ENCODE measurements around the gene GNAQ.

Gene GNAQ

GRCh38 chr9:77833561-77834429 lies 197.8 kb downstream of the GNAQ start:
- Histone ChIP-seq H3K27ac (no peak overlapping the region), H2AFZ (no peak overlapping the region), H3K4me3 (ENCODE audit: low read depth, low read length) (no peak overlapping the region), H3K36me3 (ENCODE audit: control insufficient read depth, insufficient read depth, low read length) (no peaks in the 10 kb centered on the region), H3K4me1 (peaks cover 2% of the 10 kb centered on the region), H3K9me3 (ENCODE audit: control insufficient read depth, low read length) (no peaks in the 10 kb centered on the region), H3K4me2 (ENCODE audit: low read length) (no peak overlapping the region), H3K9ac (no peak overlapping the region), H3K27me3 (ENCODE audit: control insufficient read depth, insufficient read depth, low read length) (no peaks in the 10 kb centered on the region), H3K79me2 (peaks cover 2% of the 10 kb centered on the region)
- no peak for TF ChIP-seq CTCF (IDR thresholded peaks at IDR 0.05)

- no peak overlapping the region for H3K4me2 ChIP-seq (ENCODE audit: low read length)
- no peak overlapping the region for H3K9ac ChIP-seq
- peaks cover 2% of the 10 kb centered on the region for H3K79me2 ChIP-seq
- H3K36me3 ChIP-seq (ENCODE audit: control insufficient read depth, insufficient read depth, low read length) = no peaks in the 10 kb centered on the region
- H2AFZ ChIP-seq = no peak overlapping the region
- H3K4me3 ChIP-seq (ENCODE audit: low read depth, low read length) = no peak overlapping the region
- H3K9me3 ChIP-seq (ENCODE audit: control insufficient read depth, low read length) = no peaks in the 10 kb centered on the region
- H3K27me3 ChIP-seq (ENCODE audit: control insufficient read depth, insufficient read depth, low read length) = no peaks in the 10 kb centered on the region
- H3K27ac ChIP-seq = no peak overlapping the region
- no peak for TF ChIP-seq CTCF (IDR thresholded peaks at IDR 0.05)
- peaks cover 2% of the 10 kb centered on the region for H3K4me1 ChIP-seq
These were observed 199.0 kb downstream of the GNAQ start for GRCh38 chr9:77832639-77833038.

- Histone ChIP-seq H3K4me2 (ENCODE audit: low read length) (no peak overlapping the region), H2AFZ (no peak overlapping the region), H3K4me3 (ENCODE audit: low read depth, low read length) (no peak overlapping the region), H3K9me3 (ENCODE audit: control insufficient read depth, low read length) (no peaks in the 10 kb centered on the region), H3K27me3 (ENCODE audit: control insufficient read depth, insufficient read depth, low read length) (no peaks in the 10 kb centered on the region), H3K36me3 (ENCODE audit: control insufficient read depth, insufficient read depth, low read length) (no peaks in the 10 kb centered on the region), H3K27ac (no peak overlapping the region), H3K79me2 (peaks cover 2% of the 10 kb centered on the region), H3K9ac (no peak overlapping the region), H3K4me1 (peaks cover 2% of the 10 kb centered on the region)
- no peak for TF ChIP-seq CTCF (IDR thresholded peaks at IDR 0.05)
These were observed 199.8 kb downstream of the GNAQ start for GRCh38 chr9:77831781-77832180.

GRCh38 chr9:77830618-77831285 lies 200.9 kb downstream of the GNAQ start:
- Histone ChIP-seq H3K79me2 (peaks cover 2% of the 10 kb centered on the region), H3K4me1 (peaks cover 2% of the 10 kb centered on the region), H3K4me3 (ENCODE audit: low read depth, low read length) (no peak overlapping the region), H3K27me3 (ENCODE audit: control insufficient read depth, insufficient read depth, low read length) (no peaks in the 10 kb centered on the region), H3K9me3 (ENCODE audit: control insufficient read depth, low read length) (no peaks in the 10 kb centered on the region), H3K9ac (no peak overlapping the region), H3K4me2 (ENCODE audit: low read length) (no peak overlapping the region), H3K36me3 (ENCODE audit: control insufficient read depth, insufficient read depth, low read length) (no peaks in the 10 kb centered on the region), H2AFZ (no peak overlapping the region), H3K27ac (no peak overlapping the region)
- TF ChIP-seq CTCF (IDR thresholded peaks at IDR 0.05) = no peak
